ENCODE measurements around the gene CXCR2. TPM values are rescaled to one million over a fixed set of nuclear protein-coding genes. Genes with fewer than 3 reads are reported as not detected.

Gene CXCR2
- total and polyA plus RNA-seq, 2 of the 8 experiments (the other 6 are each of a cell fraction or from before 2014, with no cell fraction given) = 1.4 to 1.6 TPM

- Histone ChIP-seq H3K27me3 (replicated peaks in 1 of 4; ENCODE audit: control insufficient read depth in 3 of 4, extremely low read depth in 1 of 4, insufficient read depth in 3 of 4, low read length in 3 of 4) (no peaks in the 10 kb centered on the region), H3K9me3 (ENCODE audit: insufficient read depth in 2 of 2, low read depth in 1 of 2, low read length in 1 of 2) (no peaks in the 10 kb centered on the region), H3K18ac (ENCODE audit: extremely low read depth, low read length) (no peak overlapping the region), H3K4me3 (ENCODE audit: extremely low read depth in 1 of 4, insufficient read depth in 2 of 4, low read depth in 3 of 4, low read length in 4 of 4) (no peak overlapping the region), H3K56ac (replicated peaks; ENCODE audit: insufficient read length, low read depth, low read length) (no peak overlapping the region), H2AFZ (ENCODE audit: low read length) (peak overlapping the region; percentile 100), H4K20me1 (replicated peaks in 1 of 2; ENCODE audit: control insufficient read depth in 1 of 2, insufficient read depth in 2 of 2, low read length in 2 of 2) (no peaks in the 10 kb centered on the region), H2AK5ac (ENCODE audit: low read depth, low read length) (no peak overlapping the region), H3K23me2 (ENCODE audit: low read depth, low read length) (no peaks in the 10 kb centered on the region), H3K9ac (replicated peaks in 1 of 4; ENCODE audit: extremely low read depth in 1 of 4, low read depth in 3 of 4, low read length in 3 of 4) (no peak overlapping the region), H3K4ac (replicated peaks; ENCODE audit: insufficient read length, low read depth, low read length) (no peak overlapping the region), H3K36me3 (ENCODE audit: control insufficient read depth in 2 of 4, insufficient read depth in 4 of 4, low read length in 3 of 4) (no peaks in the 10 kb centered on the region), H4K8ac (ENCODE audit: extremely low read depth, insufficient read depth, low read length) (no peak overlapping the region), H3K27ac (ENCODE audit: low read depth, low read length) (no peak overlapping the region), H3K79me1 (ENCODE audit: low read depth, low read length) (no peaks in the 10 kb centered on the region), H4K91ac (replicated peaks; ENCODE audit: insufficient read length, low read length) (peak overlapping the region; percentile 58), H3K79me2 (ENCODE audit: control insufficient read depth in 1 of 2, insufficient read depth in 2 of 2, low read length in 2 of 2) (no peaks in the 10 kb centered on the region), H4K5ac (ENCODE audit: insufficient read length, low read depth, low read length) (no peak overlapping the region), H3K23ac (ENCODE audit: insufficient read length) (no peak overlapping the region), H2BK20ac (ENCODE audit: low read length) (no peak overlapping the region), H2BK5ac (ENCODE audit: low read depth, low read length) (no peak overlapping the region), H3K14ac (ENCODE audit: insufficient read length) (no peak overlapping the region), H2BK12ac (ENCODE audit: low read depth, low read length) (no peak overlapping the region), H3K4me2 (ENCODE audit: insufficient read depth in 1 of 2, low read depth in 2 of 2, low read length in 2 of 2) (no peak overlapping the region), H2BK120ac (replicated peaks; ENCODE audit: low read depth, low read length) (no peak overlapping the region), H2BK15ac (ENCODE audit: low read length) (no peak overlapping the region), H3K4me1 (replicated peaks in 1 of 4; ENCODE audit: control insufficient read depth in 3 of 4, insufficient read depth in 4 of 4, low read length in 3 of 4) (peaks cover 0 to 4% (median 0%) of the 10 kb centered on the region in 4 experiments; a peak in 1 of 7 replicates)
- 57% methylated on average over 8 of the region's 8 CpGs; no CpG with 5 or more reads in 1 of the 2 experiments for WGBS, 2 experiments (ENCODE audit: extremely low coverage in 1 of 2, insufficient coverage in 1 of 2, insufficient read length in 1 of 2, insufficient replicate concordance in 2 of 2, low coverage in 1 of 2, low lambda C conversion rate in 2 of 2, missing lambda C conversion rate in 1 of 2)
- POLR2A ChIA-PET (ENCODE audit: partially characterized antibody) = no interaction called here
- CTCF ChIA-PET (ENCODE audit: partially characterized antibody) = interaction anchor here (1.1 to 2.4 kb wide), 4 partner anchors 19 to 47 kb away, joined by 4 to 8 read pairs (median 4); no protein-coding TSS in a partner anchor
- FAIRE-seq (peak; percentile 87), DNase-seq (ENCODE audit: low read depth in 1 of 2, low spot score in 2 of 2) (peak; percentile 34 to 78)
- TF ChIP-seq SRF (IDR thresholded peaks at IDR 0.05; ENCODE audit: low read depth, low read length) (no peak), RAD21 (IDR thresholded peaks at IDR 0.05 in 1 of 2, conservative IDR thresholded peaks at IDR 0.05 in 1 of 2; ENCODE audit: low read depth in 2 of 2, low read length in 2 of 2) (peak; percentile 72 to 81), CTCF (IDR thresholded peaks at IDR 0.05; ENCODE audit: control extremely low read depth in 1 of 3, insufficient read depth in 1 of 3, low read depth in 1 of 3, low read length in 3 of 3) (peak; percentile 73 to 87 (median 74))
Measured at GRCh38 chr2:218186355-218186766, 60.5 kb downstream of the CXCR2 start.
